HG03064 (cell line): ENCODE results near the gene CHRNB1.

Experiments
- ATAC-seq: cut with Tn5 transposase; IDR thresholded peaks from one replicate; pipeline ENCODE4 v1.9.1; 2021; ENCODE audit warnings: low read depth; ENCODE audit not compliant: unreplicated experiment

Gene CHRNB1

DNA sequence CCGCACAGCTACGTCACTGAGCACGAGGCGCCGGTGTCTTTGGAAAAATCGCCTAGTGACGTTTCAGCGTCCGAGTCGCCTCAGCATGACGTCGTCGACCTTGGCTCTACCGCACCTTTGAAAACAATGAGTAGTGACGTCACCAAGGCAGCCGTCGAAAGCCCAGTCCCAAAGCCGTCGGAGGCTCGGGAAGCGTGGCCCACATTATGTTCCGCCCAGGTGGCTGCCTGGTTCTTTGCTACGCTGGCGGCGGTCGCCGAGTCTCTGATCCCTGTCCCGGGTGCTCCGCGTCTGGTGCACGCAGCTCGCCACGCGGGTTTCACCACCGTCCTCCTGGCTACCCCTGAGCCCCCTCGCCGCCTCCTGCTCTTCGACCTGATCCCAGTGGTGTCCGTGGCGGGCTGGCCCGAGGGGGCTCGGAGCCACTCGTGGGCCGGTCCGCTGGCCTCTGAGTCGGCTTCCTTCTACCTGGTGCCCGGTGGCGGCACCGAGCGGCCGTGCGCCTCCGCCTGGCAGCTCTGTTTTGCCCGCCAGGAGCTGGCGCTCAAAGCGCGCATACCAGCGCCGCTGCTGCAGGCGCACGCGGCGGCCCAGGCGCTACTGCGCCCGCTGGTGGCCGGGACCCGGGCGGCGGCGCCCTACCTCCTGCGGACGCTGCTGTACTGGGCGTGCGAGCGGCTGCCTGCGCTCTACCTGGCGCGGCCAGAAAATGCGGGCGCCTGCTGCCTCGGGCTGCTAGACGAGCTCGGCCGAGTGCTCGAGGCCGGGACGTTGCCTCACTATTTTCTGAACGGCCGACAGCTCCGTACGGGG, 8.1 kb upstream of the CHRNB1 start:
- ATAC-seq = no peak

DNA sequence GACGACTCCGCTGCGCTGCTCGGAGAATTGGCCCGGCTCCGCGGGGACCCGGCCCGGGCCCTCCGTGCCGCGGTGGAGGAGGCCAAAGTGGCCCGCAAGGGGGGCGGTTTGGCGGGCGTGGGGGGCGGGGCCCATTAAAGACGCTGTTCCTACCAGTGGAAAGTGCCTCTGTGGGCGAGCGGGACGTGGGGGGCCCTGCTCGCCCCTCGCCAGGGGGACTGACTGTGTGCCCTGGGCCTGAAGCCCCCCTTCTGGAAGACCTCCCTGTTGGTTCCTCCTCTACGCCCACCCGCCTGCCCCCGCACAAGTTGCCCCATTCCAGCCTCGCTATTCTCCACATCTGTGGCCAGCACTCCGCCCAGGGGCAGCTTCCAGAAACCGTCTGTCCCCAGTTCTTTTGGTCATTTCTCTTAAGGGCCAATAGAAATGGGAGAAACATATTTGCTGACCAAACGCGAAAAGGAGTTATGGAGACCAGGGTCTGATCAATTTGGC, 7.4 kb upstream of the CHRNB1 start:
- ATAC-seq = no peak

DNA sequence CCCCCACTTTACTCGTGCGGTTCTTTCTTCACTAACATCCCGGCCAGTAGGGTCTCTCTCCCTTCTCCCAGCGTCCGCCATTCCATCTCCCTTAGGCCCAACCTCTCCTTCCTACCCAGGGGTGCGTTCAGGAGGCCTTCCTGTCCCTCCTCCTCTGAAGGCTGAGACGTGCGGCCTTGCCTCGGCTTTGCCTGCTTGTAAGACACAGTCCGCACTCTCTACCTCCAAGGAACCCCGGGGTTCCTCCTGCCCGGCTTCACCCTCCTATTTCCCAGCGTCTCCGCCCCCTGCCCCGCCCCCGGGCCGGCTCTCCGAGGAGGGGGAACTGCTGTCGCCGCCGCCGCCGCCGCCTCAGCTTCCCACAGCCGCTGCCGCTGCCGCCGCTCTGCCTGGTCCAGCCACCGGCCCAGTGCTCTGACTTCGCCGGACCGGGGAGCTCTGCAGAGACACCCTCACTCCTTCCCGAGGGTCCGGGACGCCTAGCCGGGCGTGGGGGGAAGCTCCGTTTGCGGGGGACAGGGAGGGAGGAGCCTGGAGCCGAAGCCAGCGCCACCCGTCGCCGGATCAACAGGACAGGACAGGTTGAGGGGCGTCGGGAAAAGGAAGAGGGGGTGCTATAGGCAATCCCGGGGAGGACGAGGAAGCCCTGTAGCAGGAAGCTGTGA, 6.8 kb upstream of the CHRNB1 start:
- ATAC-seq = no peak

DNA sequence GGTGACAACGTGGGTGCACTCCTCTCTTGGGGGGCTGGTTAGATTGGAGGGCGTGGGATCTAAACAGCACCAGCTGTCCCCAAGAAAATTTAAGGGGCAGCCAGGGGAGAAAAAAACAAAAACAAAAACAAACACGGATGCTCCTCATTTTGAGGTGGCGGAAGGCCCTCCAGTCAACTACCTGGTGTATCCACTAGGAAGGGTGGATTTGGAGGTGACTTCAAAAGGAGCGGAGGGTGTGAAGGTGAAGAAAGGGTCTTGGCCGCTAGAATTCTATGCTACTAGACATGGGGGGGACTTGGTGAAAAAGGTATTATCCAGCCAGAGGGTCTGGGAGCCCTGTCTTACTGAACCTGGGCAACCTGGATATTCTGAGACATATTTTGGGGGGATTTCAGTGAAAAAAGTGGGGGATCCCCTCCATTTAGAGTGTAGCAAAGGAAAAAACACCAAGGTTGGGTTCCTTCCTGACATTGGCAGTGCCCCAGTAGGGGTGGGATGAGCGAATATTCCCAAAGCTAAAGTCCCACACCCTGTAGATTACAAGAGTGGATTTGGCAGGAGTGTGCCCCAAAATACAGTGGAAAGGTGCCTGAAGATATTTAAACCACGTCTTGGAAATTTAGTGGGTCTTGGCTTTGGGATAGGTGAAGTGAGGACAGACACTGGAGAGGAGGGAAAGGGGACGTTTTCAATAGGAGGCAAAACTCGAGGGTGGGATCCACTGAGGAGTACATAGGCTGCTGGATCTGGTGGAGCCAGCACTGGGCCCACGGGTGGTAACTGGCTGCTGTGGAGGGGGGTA, 6.0 kb upstream of the CHRNB1 start:
- no peak for ATAC-seq

DNA sequence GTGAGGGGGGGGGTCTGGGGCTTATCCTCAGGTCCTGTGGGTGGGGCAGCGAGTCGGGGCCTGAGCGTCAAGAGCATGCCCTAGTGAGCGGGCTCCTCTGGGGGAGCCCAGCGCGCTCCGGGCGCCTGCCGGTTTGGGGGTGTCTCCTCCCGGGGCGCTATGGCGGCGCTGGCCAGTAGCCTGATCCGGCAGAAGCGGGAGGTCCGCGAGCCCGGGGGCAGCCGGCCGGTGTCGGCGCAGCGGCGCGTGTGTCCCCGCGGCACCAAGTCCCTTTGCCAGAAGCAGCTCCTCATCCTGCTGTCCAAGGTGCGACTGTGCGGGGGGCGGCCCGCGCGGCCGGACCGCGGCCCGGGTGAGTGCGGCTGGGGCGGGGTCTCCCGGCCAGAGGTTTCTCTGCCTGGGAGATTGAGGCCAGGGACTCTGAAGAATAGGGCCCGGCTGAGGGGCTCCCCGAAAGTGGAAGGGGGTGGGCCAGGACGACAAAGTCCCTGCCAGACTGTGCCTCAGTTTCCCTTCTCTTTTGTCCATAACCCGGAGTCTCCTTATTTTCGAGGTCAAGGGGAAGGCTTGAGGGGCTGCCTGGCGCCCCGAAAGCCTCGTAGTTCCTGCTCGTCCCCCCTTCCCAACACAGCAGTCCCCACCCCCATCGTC, 5.3 kb upstream of the CHRNB1 start, which contains the start of gene FGF11:
Gene FGF11, plus strand, starts transcription at position 51 of the 651 bp plus-strand sequence. Its CDS starts 109 bp downstream, at position 160.
- ATAC-seq = no peak

DNA sequence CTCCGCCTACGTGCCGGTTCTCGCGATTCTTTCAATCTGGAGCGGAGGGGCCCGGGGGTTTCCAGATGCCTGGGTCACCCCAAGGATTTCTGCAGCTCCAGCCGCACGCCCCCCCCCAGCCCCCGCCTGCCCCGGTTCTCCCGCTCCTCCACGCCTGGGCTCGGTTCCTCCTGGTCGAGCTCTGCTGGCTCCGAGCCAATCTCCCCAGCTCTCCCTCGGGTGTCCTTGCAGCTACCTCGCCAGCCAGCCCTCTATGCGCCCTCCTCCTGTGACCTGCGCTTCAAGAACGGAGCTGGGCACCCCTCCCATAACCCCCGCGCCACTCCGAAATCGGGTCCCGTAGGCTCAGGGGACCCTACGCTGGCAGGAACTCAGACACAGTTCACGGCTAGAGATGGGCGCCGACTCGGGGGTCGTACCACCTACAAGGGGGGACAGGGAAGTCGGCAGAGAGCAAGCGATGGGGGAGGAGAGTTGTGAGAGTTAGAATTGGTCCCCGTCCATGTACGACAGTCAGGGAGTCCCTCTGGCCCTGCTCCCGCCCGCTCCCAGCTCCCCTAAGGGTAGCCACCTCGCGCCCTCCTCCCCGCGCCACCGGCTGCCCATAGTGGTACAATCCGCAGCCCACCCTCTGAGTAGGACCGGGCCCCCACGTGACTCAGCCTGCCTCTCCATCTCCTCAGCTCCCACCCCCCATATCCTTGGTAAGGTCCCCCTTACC, 4.6 kb upstream of the CHRNB1 start:
- no peak for ATAC-seq

DNA sequence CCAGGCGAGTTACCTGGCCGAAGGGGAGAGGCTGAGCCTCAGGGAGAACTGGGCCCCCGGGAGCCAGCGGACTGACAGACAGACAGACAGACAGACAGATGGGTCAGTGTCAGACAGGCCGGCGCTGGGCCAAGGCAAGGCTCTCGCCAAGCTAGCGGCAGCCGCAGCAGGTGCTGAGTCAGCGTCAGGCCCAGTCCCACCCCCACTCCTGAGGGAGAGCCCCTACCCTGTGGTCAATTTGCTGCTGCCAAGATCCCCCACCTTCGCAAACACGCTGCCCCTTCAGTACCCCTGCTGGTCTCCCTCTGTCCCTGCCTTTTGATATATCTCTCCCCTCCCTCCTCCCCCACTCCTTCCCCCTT, 4.0 kb upstream of the CHRNB1 start:
- no peak for ATAC-seq

DNA sequence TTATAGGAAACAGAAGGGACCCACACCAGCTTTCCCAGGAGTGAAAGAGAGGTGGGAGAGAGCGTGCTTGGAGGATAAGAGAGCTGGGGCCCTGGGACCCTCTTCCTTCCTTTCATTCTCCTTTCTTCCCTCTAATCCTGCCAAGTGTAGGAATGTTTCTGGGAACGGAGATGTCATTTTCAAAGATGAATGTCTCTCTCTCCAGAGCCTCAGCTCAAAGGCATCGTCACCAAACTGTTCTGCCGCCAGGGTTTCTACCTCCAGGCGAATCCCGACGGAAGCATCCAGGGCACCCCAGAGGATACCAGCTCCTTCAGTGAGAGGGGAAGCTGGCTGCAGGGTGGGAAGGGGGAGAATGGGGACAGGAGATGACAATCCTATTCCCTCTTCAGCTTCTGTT, 3.6 kb upstream of the CHRNB1 start:
- ATAC-seq = no peak

DNA sequence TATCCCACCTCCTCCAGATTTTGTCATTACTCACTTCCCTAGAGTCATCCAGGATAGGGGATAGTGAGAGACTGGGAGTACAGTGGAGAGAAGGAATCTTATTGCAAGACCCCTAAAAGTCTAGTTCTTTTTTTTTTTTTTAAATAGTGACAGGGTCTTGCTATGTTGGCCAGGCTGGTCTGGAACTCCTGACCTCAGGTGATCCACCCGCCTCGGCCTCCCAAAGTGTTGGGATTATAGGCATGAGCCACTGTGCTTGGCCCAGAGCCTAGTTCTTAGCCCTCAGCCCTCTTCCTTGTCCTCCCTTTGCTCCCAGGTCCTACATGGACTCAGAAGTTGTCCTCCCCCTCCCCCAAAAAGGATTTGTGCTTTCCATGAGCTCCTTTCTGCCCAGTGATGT, 2.7 kb upstream of the CHRNB1 start:
- no peak for ATAC-seq

DNA sequence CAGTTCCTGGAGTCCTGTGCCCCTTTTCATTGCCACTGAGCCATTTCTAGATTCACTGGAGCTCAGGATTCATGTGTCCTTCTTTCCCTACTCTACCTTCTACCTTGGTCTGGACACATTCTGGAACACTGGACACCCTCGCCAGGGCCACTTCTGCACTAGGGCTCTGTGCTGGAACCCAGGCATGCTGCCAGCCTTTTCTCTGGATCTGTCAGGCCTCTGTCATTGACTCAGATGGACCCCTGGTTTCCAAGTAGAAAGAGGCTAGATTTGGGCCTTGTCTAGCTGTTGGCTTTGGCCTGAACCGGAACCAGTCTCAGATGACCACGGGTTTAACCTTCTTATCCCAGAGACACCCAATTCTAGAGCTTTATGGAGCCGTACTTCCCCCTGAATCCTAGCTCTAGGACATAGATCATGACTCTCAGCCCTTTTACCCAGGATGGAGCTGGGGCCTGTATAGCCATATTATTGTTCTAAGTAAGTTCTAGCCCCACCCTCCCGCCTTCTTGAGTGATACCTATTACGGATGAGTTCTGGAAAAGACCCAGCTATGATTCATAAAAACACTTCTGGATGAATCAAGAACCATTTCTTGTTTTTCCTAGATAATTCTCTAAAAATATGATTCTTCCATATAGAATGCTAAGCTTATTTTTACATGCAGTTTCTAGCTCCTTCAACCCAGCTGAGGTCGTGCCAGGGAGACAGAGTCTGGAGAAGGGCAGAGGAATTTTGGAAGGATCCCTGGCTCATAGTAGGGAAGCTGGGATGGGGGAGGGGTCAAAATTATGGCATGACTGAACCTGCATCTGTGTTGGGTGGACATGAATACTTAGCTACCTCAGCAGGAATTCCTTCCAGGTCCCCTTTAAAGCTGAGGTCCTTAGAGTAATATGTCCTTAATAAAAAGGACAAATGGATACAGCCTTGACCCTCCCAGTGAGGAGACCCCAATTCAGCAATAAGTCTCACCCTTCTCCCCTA, 1.1 kb upstream of the CHRNB1 start:
- ATAC-seq = no peak

DNA sequence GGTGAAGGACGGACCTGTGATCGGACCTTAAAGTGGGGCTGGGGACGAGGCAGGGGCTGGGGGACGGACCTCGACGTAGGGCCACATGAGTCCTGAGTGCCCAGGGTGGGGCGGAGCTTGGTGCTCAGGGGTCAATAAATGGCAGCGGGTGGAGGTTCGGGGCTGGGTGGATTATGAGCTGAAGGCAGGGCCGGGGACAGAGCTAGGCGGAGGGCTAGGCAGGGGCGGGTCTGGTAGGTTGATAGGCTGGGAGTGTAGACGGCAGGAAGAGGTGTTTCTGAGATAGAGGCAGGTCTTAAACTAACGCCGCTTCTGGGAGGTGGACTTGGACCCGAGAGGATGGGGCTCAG, 733 bp downstream of the CHRNB1 start:
- ATAC-seq = no peak

DNA sequence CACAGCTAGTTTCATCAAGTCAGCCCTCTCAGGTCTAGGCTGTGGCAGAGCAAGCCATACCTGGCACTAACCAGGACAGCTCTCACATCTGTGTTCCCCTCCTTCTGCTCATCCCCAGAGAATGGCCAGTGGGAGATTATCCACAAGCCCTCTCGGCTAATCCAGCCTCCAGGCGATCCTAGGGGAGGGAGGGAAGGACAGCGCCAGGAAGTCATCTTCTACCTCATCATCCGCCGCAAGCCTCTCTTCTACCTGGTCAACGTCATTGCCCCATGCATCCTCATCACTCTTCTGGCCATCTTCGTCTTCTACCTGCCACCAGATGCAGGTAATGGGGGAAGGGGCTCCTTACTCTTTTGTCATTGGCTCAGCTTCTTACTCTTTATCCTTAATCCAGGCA, 3.6 kb downstream of the CHRNB1 start:
- ATAC-seq = no peak

DNA sequence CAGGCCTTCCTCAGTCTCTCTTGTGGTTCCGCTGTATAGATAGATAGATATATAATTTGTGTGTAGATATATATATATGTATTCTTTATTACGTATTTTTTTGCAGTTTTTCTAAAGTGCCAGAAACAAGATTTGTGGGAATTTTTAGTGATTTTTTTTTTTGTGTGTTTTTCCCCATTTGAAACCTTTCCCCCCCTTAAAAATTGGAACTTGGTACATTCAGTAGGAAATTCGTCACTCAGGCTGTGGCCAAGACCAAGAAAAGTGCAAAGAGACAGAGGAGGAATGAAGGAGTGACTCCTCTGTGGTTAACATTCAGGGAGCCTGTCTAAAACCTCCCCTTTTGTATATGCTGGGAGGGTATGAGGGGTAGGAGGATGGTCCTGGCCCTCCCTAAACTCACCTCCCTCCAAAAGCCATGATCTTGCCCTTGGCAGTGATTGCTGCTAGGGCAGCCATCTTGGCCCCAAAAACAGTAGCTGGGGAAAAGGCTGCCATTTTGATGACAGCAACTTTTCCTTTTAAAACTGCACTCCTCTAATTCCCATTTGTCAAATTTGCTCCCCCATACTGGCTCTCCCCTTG, 15.2 kb downstream of the CHRNB1 start:
- ATAC-seq = no peak

DNA sequence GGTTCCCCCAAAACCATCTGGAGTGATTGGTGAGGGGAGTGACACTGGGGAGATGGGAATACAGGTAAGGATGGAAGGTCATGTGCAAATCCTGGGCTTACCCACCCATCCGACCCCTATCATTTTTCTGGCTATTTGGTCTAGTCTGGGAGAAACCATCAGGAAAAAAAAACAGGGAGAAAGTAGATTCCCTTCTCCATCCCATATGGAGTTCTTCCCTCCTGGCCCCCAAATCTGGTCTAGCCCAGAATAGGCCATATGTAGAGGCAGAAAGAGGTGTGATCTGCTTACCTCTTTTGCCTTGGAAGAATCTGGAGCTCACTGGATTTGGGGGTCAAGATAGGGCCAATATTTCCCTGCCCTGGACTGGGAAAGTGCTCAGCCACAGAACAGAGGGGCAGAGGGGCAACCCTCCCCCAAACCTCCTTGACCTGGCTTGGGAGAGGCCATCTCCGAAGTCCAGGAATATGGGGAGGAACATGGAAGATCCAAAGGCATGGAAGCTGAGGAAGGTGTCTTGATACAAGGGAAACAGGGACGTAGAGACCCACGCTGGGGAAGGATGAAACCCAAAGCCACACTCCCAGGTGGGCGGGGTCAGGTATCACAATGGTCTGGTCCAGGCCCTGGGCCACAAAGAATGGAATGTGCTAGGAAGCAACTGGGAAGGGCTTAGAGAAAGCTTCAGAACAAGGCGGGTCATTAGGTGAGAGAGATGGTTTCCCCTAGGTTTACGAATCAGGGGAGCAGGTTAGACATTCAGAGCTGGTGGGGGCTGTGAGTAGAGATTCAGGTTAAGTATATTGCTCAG, 16.2 kb downstream of the CHRNB1 start:
- ATAC-seq = no peak

DNA sequence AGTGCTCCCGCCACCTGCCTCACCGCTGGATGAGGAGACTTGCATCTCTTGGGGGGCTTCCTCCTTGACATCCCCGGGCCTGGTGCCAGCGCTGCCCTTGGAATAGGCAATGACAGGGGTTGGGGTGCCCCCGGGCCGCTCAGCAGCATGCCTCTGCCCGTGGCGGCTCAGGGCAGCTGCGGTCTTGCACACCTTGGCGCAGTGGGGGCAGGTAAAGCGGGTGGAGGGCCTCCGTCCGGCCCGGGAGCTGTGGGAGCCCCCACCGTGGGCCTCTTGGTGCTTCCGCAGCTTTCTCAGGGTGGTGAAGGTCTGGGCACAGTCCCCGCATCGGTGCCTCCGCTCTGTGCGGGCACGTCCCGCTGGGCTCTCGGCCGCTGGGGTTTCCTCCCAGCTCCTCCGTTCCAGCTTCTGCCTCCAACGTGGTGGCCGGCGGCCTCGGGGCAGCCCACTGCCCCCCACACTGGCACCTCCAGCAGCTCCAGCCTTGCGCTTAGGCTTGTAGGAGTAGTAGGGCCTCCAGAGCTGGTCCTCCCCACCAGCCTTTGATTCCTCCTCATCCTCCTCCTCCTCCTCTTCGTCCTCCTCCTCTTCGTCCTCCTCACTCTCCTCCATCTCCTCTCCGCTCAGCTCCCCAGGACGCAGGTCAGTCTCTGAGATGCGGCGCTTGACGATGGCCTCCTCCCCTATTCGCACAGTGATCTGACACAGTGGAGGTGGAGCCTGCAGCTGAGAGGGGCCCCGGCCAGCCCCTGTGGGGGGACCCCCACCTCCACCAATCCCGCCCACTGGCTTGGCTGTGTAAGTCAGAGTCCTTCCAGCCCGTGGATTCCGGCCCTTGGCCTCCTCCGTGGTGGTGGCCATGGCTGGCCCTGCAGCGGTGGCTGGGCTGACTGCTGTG, 17.9 kb downstream of the CHRNB1 start:
- ATAC-seq = no peak

DNA sequence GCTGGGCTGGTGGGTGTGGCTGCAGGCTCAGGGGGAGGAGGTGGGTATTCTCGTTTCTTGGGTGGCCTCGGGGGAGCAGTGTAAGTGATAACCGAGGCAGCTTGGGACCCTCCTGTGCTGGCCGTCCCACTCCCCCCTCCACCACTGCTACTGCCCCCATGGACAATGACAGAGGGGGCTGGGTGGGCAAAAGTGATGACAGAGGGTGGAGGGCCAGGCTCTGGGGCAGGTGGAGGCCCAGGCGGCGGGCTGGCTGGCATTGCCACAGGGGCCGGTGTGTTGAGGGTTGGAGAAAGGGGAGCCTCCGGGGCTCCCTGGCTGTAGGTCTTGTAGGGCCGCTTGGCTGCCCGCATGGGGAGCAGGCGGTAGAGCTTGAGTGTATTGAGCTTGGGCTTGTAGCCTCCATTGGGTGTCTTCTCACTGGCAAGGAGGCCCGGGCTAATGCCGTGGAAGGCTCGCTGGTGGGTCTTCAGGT, 18.5 kb downstream of the CHRNB1 start:
- no peak for ATAC-seq

DNA sequence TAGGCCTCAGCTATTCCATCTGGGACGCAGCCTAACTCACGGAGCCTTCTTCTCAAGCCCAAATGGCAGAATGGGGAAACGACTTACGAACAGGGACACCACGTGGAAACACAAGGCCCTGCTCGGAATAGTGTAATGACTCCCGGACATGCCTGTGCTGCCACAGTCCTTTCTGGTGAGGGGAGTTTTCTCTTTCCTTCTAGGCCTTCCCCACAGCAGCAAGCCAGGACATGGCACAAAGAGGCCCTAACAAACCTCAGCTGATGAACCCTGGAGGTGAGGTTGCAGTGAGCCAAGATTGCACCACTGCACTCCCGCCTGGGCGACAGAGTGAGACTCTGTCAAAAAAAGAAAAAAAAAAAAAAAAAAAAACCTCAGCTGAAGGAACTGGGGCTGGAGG, 19.2 kb downstream of the CHRNB1 start:
- ATAC-seq = no peak
